ENCODE data around the gene GPC3.

- TF ChIP-seq CTCF (IDR thresholded peaks at IDR 0.05): no peak
- TF ChIP-seq EP300 (IDR thresholded peaks at IDR 0.05): no peak
- no peak for TF ChIP-seq HDAC2 (IDR thresholded peaks at IDR 0.05)
- no peak for TF ChIP-seq PHF8 (IDR thresholded peaks at IDR 0.05; ENCODE audit: borderline replicate concordance, low read depth)
- no peak for TF ChIP-seq NFE2L2 (conservative IDR thresholded peaks at IDR 0.05; ENCODE audit: low read length)
- no peak for TF ChIP-seq MAFK (IDR thresholded peaks at IDR 0.05; ENCODE audit: partially characterized antibody)
- no peak for TF ChIP-seq POLR2A (IDR thresholded peaks at IDR 0.05; ENCODE audit: low read length)
- TF ChIP-seq PBX3 (IDR thresholded peaks at IDR 0.05): no peak
- no peak for TF ChIP-seq RARB (CRISPR knock-in tag; IDR thresholded peaks at IDR 0.05)
- TF ChIP-seq NR3C1 (IDR thresholded peaks at IDR 0.05): no peak
Measured at GRCh38 chrX:133576876-133577275, 408.5 kb downstream of the GPC3 start.
